NCI-H128 (cell line): ENCODE results near the gene ZCCHC10.

Experiments
- DNase-seq: peaks from one replicate; lab custom pipeline; 2025; ENCODE audit not compliant: unreplicated experiment; lab: John Stamatoyannopoulos, UW

ZCCHC10 gene

GRCh38 chr5:133025804-133026663, at the start of gene ZCCHC10:
ZCCHC10 (minus strand) TSS chr5:133026549; CDS start chr5:133026537, 12 bp downstream.
- peak; percentile 88 for DNase-seq

GRCh38 chr5:133075572-133076536, 49.5 kb upstream of the ZCCHC10 start:
- no peak for DNase-seq

GRCh38 chr5:133072021-133072420, 45.7 kb upstream of the ZCCHC10 start:
- no peak for DNase-seq

- no peak for DNase-seq
Measured at GRCh38 chr5:133066045-133066444, 39.7 kb upstream of the ZCCHC10 start.

GRCh38 chr5:133065471-133065870, 39.1 kb upstream of the ZCCHC10 start:
- DNase-seq = no peak

GRCh38 chr5:133063965-133064364, 37.6 kb upstream of the ZCCHC10 start:
- DNase-seq = no peak

GRCh38 chr5:133062276-133062675, 35.9 kb upstream of the ZCCHC10 start:
- DNase-seq = no peak

- no peak for DNase-seq
Measured at GRCh38 chr5:133059621-133060020, 33.3 kb upstream of the ZCCHC10 start.

- DNase-seq = no peak
Measured at GRCh38 chr5:133056891-133057290, 30.5 kb upstream of the ZCCHC10 start.

- no peak for DNase-seq
Measured at GRCh38 chr5:133054697-133055471, 28.5 kb upstream of the ZCCHC10 start.

- no peak for DNase-seq
Measured at GRCh38 chr5:133053448-133053847, 27.1 kb upstream of the ZCCHC10 start.

- no peak for DNase-seq
Measured at GRCh38 chr5:133052317-133053175, 26.2 kb upstream of the ZCCHC10 start.

GRCh38 chr5:133051542-133052316, 25.4 kb upstream of the ZCCHC10 start, which contains the start of gene HSPA4:
HSPA4 (plus strand) TSS chr5:133052013; CDS start chr5:133052251, 238 bp downstream.
- DNase-seq = peak; percentile 83

- DNase-seq = no peak
Measured at GRCh38 chr5:133051061-133051541, 24.8 kb upstream of the ZCCHC10 start.

- DNase-seq = no peak
Measured at GRCh38 chr5:133050521-133050920, 24.2 kb upstream of the ZCCHC10 start.

GRCh38 chr5:133049726-133050048, 23.3 kb upstream of the ZCCHC10 start:
- DNase-seq = no peak

GRCh38 chr5:133048993-133049725, 22.8 kb upstream of the ZCCHC10 start:
- no peak for DNase-seq

- DNase-seq = no peak
Measured at GRCh38 chr5:133047404-133047803, 21.1 kb upstream of the ZCCHC10 start.
